Measurements from ENCODE around the gene TBC1D9B.

The TBC1D9B gene

GRCh38 chr5:179832039-179832745 is 75.5 kb downstream of the TBC1D9B start:
- DNase-seq = no peak
- intact Hi-C loops (cut with DNase I) = no loop called here

- intact Hi-C loops (cut with DNase I) = no loop called here
- no peak for DNase-seq
These were observed 76.8 kb downstream of the TBC1D9B start for GRCh38 chr5:179830818-179831468.

GRCh38 chr5:179829732-179830435 is 77.8 kb downstream of the TBC1D9B start:
- DNase-seq = no peak
- intact Hi-C loops (cut with DNase I) = no loop called here

GRCh38 chr5:179828756-179829421 is 78.8 kb downstream of the TBC1D9B start:
- intact Hi-C loops (cut with DNase I) = no loop called here
- no peak for DNase-seq

- intact Hi-C loops (cut with DNase I) = no loop called here
- no peak for DNase-seq
These were observed 80.0 kb downstream of the TBC1D9B start for GRCh38 chr5:179827680-179828079.

GRCh38 chr5:179825655-179826182 is 82.0 kb downstream of the TBC1D9B start:
- intact Hi-C loops (cut with DNase I) = no loop called here
- DNase-seq = no peak

- no peak for DNase-seq
- intact Hi-C loops (cut with DNase I) = loop anchor here (5.0 kb wide), 1 partner anchor 33 kb away; the partner anchor contains the start of gene MRNIP
These were observed 83.0 kb downstream of the TBC1D9B start for GRCh38 chr5:179824745-179825112.

- DNase-seq = no peak
- intact Hi-C loops (cut with DNase I) = loop anchor here (5.0 kb wide), 1 partner anchor 33 kb away; the partner anchor contains the start of gene MRNIP
These were observed 83.6 kb downstream of the TBC1D9B start for GRCh38 chr5:179823937-179824744.

- intact Hi-C loops (cut with DNase I) = loop anchor here (5.0 kb wide), 1 partner anchor 35 kb away; the partner anchor contains the start of gene MRNIP
- no peak for DNase-seq
These were observed 85.2 kb downstream of the TBC1D9B start for GRCh38 chr5:179822444-179822990.

- intact Hi-C loops (cut with DNase I) = loop anchor here (5.0 kb wide), 1 partner anchor 35 kb away; the partner anchor contains the start of gene MRNIP
- DNase-seq = no peak
These were observed 85.7 kb downstream of the TBC1D9B start for GRCh38 chr5:179822059-179822432.

GRCh38 chr5:179821298-179822058 is 86.2 kb downstream of the TBC1D9B start:
- intact Hi-C loops (cut with DNase I) = loop anchor here (5.0 kb wide), 1 partner anchor 36 kb away; the partner anchor contains the start of gene MRNIP
- peak; percentile 81 to 96 (median 91) for DNase-seq

- peak; percentile 60 to 96 (median 92) for DNase-seq
- intact Hi-C loops (cut with DNase I) = loop anchor here (5.0 kb wide), 1 partner anchor 37 kb away; the partner anchor contains the start of gene MRNIP
These were observed 87.0 kb downstream of the TBC1D9B start, which contains the start of gene SQSTM1 for GRCh38 chr5:179820483-179821297. TSS of gene SQSTM1 (plus strand) at chr5:179820905. CDS start at chr5:179820937, 32 bp downstream.

GRCh38 chr5:179820127-179820482 is 87.6 kb downstream of the TBC1D9B start:
- intact Hi-C loops (cut with DNase I) = loop anchor here (5.0 kb wide), 1 partner anchor 37 kb away; the partner anchor contains the start of gene MRNIP
- no peak for DNase-seq

GRCh38 chr5:179819296-179820126 is 88.2 kb downstream of the TBC1D9B start:
- intact Hi-C loops (cut with DNase I) = loop anchor here (5.0 kb wide), 1 partner anchor 38 kb away; the partner anchor contains the start of gene MRNIP

GRCh38 chr5:179818746-179819295 is 88.9 kb downstream of the TBC1D9B start:
- DNase-seq = peak; percentile 85 to 98 (median 93)
- intact Hi-C loops (cut with DNase I) = no loop called here

More at GRCh38 chr5:179819296-179820126, 88.2 kb downstream of the TBC1D9B start:
- peak in 40 of 42 donors; percentile 43 to 90 (median 72) for DNase-seq

All from head of caudate nucleus (tissue), 42 donors.